Stimulated activated CD8-positive, alpha-beta memory T cell treated with anti-CD3 and anti-CD28 coated beads, Interleukin-15, amount 100 ng/mL, for 4 hours (primary cell): ENCODE measurements around the gene CLDN2.
"Not testable (repeated sequence)": the region's sequence is repeated elsewhere in the genome, so short reads cannot be mapped to it uniquely, and the experiment has no call there.

Source experiments
- DNase-seq, 2 donors: peaks; one replicate each; pipeline ENCODE4 v3.0.0-alpha.2; 2020; ENCODE audit warnings: low read depth in 2 of 2

The CLDN2 gene

DNA sequence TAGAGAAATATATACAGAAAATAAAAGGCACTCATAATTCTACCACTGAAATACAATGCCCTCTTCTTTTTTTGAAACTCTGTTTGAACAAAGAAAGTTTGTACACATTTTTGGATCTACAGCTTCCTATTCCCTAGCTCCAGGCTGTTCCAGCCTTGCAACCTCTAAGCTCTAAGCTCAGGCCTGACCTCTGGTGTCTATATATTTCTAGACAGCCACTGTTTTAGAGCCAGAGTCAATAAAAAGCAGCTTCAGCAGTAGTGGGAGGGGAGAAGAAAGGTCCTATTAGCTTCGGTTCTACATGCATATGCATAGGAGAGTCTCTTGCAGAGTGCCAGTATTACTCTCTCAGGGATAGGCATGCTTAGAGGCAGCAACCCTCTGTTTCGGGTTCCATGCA, 39.7 kb downstream of the CLDN2 start:
- DNase-seq, result no peak

DNA sequence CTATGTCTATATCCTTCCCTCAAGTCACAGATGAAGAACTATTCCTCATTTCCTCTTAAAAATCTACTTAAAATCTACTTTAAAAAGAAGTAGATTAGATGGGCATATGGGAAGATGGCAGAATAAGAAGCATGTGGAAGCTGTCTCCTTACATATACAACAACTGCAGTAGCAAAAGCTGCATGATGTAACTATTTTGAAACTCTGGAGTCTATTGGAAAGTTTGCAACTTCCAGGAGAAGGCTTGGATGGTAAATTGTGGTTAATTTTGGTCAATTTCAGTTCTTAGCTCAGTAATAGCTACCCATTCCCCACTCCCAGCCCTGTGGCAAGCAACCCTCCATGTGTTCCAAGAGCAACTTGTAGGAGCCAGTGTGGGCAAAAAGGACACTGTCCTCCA, 42.9 kb downstream of the CLDN2 start:
- no peak for DNase-seq

DNA sequence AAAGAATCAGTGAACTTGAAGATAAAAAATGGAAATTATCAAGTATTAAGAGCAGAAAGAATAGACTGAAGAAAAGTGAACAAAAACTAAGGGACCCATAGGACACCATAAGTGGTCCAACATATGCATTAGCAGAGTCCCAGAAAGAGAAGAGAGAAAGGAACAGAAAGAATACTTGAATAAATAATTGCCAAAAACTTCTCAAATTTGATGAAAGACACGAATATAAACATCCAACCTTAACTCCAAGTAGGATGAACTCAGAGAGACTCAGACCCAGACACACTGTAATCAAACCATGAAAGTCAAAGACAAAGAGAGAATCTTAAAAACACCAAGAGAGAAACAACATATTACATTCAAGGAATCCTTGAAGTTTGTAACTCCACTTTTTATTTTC, 44.1 kb downstream of the CLDN2 start:
- DNase-seq, result no peak

DNA sequence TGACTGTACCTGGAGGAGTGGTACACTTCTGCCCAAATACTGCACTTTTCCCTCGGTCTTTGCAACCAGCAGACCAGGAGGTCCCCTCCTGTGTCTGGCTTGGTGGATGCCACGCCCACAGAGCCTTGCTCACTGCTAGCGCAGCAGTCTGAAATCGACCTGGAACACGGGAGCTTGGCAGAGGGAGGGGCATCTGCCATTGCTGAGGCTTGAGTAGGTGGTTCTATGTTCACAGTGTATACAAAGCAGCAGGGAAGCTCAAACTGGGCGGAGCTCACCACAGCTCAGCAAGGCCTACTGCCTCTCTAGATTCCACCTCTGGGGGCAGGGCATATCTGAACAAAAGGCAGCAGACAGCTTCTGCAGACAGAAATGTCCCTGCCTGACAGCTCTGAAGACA, 46.3 kb downstream of the CLDN2 start:
- DNase-seq, result not testable (repeated sequence)

- DNase-seq, result no peak
These were observed 52.7 kb downstream of the CLDN2 start for GRCh38 chrX:106972896-106973295.

DNA sequence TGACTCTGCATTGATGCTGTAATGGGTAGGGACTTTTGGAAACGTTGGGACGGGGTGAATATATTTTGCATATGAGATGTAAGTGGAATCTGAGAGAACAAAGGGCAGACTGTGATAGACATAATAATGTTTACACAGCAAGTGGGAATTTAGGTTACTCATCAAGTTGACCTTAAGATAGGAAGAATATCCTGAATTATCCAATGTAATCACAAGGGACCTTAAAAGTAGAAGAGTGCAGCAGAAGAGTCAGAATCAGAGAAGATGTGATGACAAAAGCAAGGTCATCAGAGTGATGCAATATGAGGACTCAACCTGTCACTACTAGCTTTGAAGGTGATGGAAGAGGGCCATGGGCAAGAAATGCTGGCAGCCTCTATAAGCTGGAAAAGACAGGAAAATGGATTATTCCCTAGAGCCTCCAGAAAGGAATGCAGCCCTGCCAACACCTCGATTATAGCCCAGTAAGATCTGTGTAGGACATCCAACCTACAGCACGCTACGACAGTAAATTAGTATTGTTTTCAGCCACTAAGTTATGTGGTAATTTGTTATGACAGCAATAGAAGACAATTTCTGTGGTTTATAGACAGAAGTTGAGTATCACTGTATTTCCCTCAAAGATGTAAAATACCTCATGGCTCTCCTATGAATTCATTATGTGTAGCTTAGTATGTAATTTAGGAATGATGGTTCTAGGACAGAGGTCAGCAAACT, 53.4 kb downstream of the CLDN2 start:
- DNase-seq, result no peak

DNA sequence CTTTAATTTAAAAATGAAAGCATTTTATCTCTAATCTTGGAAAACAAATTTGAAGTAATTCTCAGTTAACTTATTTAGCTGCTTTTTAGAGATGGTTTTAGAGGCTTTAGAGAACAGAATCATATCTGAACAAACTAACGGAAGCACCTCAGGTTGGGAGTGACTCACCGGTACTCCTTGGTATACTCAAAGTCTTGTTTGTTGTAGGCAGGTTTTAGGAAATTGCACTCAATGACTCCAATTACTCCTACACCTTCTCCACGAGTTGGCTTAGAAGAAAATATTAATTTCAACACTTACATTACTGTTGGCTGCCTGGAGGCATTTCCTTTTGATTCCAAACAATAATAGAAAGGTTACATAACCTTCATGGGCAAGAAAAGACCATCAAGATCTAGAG, 56.2 kb downstream of the CLDN2 start:
- no peak for DNase-seq
